ENCODE measurements around the gene LCLAT1.

Gene LCLAT1

DNA sequence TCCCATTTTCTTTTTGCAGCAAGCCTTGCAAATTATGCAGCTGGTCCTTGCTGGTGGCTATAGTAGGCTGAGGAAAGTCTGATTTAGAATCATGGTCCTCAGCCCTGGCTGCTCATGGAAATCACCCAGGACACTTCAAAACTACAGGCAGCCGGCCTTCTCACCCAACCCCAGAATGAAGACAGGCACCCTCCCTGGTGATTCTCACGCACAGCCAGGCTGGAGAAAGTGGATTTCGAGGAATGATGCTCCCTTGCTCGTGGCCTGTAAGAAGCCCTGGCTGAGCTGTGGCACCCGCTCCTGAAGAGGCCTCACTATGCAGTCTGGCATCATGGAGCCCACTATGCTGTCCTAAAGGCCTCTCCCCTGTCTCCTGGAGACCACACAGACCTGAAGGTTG is 202.8 kb downstream of the LCLAT1 start:
- no peak for DNase-seq

DNA sequence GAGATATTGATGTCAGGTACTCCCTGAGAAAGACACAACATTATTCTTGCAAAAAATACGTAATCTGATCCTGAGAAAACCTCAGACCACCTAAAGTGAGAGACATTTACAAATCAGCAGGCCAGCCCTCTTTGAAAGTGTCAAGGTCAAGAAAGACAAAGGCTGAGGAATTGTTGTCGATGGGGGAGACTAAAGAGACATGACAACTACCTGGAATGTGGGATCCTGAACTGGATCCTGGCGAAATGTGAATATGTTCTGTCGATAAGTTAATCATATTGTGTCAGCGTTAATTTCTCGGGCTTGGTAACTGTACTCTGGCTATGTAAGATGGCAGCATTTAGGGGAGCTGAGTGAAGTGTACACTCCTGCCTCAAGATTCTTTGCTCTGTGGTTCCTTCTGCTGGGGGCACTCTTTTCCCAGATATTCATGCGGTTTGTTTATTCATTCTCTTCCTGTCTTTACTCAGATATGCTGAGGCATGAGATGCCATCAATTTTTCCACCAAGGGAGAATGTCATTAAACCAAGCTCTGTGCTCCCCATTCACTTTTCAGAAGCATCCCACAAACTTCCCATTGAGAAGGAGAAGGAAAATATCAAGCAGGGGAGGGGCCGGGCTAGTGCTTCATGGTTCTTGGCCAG is 205.3 kb downstream of the LCLAT1 start:
- DNase-seq: no peak

- no peak for DNase-seq
Measured at GRCh38 chr2:30653847-30654246, 206.8 kb downstream of the LCLAT1 start.

- DNase-seq: no peak
Measured at GRCh38 chr2:30654404-30654803, 207.4 kb downstream of the LCLAT1 start.

- no peak for DNase-seq
Measured at GRCh38 chr2:30655211-30655610, 208.2 kb downstream of the LCLAT1 start.

GRCh38 chr2:30655660-30656059 is 208.6 kb downstream of the LCLAT1 start:
- no peak for DNase-seq

DNA sequence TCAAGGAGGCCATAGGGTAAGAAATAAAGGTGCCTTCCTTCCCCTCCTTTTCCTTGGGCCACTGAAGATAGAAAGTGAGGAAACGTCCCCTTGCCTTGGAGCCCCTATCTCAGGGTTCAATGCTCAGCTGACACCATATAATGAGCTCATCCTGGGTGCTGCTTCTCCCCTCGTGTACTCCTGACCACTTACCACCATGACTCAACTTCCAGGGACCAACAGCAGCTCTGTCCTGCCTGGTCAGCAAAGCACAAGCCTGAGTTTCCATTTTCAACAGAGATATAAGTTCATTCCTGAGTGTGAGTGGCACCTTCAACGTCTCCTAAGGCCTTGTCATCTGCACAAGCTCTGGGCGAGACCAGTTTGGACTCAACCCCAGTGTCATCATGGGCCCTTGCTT is 209.0 kb downstream of the LCLAT1 start:
- no peak for DNase-seq

- peak; percentile 32 for DNase-seq
Measured at GRCh38 chr2:30661173-30662107, 214.4 kb downstream of the LCLAT1 start.

- DNase-seq: no peak
Measured at GRCh38 chr2:30662268-30663131, 215.5 kb downstream of the LCLAT1 start.

- no peak for DNase-seq
Measured at GRCh38 chr2:30663321-30663720, 216.3 kb downstream of the LCLAT1 start.

DNA sequence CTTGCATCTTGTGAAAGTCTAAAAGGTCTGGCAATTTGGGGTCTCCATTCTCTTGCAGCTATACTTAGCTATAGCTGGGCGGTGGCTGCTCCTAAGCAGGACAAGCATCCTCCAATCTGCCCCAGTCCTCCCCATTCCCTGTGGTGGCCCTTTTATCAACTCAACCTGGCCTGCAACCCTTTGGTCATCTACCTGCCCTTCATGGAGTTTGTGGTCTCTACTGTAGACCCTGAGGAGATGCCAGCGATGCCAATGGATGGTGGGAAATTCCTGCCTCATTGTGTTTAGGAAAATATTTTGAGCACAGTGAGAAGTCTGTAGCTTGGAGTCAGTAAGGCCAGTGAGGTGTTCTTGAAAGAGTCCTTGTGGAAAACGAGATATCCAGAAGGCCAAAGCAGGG is 216.8 kb downstream of the LCLAT1 start:
- DNase-seq: no peak

- peak; percentile 50 for DNase-seq
Measured at GRCh38 chr2:30664761-30665358, 217.8 kb downstream of the LCLAT1 start.

- DNase-seq: no peak
Measured at GRCh38 chr2:30665761-30666265, 218.8 kb downstream of the LCLAT1 start.

DNA sequence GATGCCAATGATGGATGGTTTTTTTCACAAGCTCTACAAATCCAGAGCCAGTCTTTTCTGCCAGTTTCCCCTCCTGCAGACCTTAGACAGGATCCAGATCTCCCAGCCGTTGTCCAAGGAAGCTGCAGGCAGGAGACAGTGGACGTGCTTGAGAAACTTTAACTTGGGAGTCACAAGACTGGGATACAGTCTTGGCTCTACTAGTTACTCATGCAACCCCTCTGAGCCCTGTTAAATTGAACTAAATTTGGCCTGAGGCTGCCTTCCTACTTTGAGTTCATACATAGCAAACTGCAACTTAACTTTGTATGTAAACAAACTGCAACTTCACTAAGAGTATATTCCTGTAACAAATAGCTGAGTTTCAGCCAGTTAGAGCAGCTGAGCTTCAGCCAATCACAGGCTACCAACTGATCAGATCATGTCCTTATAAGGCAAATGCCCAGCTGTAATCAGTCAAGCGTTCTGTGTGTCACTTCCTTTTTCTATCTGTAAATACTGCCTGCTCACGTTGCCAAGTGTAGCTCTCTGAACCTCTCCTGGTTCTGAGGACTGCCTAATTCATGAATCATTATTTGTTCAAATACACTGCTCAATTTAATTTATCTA is 219.3 kb downstream of the LCLAT1 start:
- no peak for DNase-seq

DNA sequence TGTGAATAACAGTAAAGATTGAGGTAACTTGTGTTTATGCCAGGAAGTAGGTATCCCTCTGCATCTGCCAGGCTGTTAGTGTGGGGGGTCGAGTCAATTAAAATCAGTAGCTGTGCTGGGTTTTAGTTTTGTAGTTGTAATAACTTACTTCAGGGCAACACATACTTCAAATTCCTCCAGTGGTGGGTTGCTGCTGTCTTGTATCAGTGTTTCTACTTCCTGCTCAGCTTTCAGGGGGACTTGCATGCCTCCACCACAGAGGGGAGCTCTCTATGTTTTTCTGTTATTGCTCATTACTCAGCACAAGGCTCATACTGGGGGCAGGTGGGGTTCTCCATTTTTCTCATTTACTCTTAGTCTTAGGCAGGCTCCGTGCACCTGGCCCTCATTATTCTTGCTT is 223.4 kb downstream of the LCLAT1 start:
- no peak for DNase-seq

- DNase-seq: no peak
Measured at GRCh38 chr2:30673127-30673526, 226.1 kb downstream of the LCLAT1 start.

GRCh38 chr2:30675758-30676157 is 228.7 kb downstream of the LCLAT1 start:
- no peak for DNase-seq

GRCh38 chr2:30677231-30677630 is 230.2 kb downstream of the LCLAT1 start:
- no peak for DNase-seq

DNA sequence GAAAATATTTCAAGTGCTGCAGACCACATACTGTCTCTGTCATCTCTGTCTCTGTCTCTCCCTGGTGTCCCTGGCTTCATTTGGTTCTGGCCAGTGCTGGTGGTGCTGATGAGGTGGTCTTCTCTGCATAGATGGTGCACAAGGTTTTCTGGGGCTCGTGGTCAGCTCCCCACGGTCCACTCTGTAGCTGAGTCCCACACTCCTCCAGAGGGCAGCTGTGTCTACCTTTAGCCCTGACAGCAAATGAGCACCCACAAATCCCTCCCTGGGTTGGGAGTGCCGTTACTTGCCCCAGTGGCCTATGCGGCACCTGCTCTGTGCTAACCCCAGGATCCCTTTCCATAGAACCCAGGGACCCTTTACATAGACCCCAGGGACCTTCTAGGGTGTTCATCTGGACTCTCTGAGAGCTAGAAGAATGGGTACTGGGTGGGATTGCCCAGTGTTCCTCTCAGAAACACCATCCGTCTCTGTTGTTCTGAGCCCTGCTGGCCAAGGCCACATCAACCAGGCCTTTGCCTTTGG is 230.9 kb downstream of the LCLAT1 start:
- DNase-seq: no peak

- no peak for DNase-seq
Measured at GRCh38 chr2:30678410-30679137, 231.5 kb downstream of the LCLAT1 start.

DNA sequence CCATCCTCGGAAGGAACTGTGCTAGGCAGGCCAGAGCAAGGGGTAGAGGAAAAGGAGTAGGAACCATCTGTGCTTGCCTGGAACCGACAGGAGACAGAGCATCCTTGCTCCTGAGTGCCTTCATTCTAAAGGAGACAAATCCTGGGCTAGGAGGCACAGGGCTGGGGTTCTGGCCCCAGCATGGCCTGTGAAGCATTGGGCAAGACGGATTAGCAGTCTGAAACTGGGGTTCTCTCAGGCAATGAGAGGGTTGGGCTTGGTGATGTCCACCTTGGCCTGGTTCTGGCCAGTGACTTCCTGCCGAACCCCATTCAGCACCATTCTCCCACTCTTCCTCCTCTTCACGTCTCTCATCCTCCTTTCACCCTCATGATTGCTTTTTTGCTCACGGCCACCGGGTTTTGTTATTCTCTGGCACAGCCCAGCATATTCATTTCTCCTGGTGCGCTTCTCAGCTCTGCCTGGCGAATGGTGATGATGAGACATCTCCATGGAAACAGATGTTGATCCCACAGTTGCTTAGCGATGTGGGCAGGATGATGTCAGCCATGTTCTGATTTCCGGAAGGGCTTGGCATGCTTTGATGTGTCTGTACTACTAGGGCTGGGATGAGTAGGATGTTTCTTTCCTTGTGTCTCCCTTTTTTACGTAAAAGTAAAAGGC is 232.5 kb downstream of the LCLAT1 start:
- DNase-seq: no peak
